K562 (cell line): ENCODE results near the gene RPRD1B. TPM values are rescaled to one million over a fixed set of nuclear protein-coding genes. Genes with fewer than 3 reads are reported as not detected.
A peak's percentile ranks its signal among the peaks of the same experiment; 100 is the strongest.

Experiments used
- ATAC-seq: fragments of 200-7000 bp; cut with Tn5 transposase; 3 replicates; pipeline ENCODE4 v1.9.1; 2020; ENCODE audit warnings: moderate library complexity
- BruUV-seq: library from RNA; stranded (reverse); fragments of 400-500 nt; replicated peaks from 2 replicates; lab custom pipeline; 2021; lab: Mats Ljungman, UMichigan
- CTCF ChIA-PET: fragments of 300-600 bp; formaldehyde crosslinking; extraction: SDS; loops from one replicate; lab custom pipeline; 2021; ENCODE audit warnings: low intra/inter-chr PET ratio; lab: Yijun Ruan, JAX
- POLR2A ChIA-PET: fragments of 300-600, 350-650 bp; sonication (Branson Sonifier 250); formaldehyde crosslinking; extraction: SDS; loops from one replicate; lab custom pipeline; 2021; ENCODE audit warnings: antibody characterized with exemption, inconsistent platforms; lab: Yijun Ruan, JAX
- DNase-seq, 4 experiments: peaks; one replicate each; pipeline versions ENCODE4 v3.0.0 to v3.0.0-alpha.2; 2011 to 2018; ENCODE audit warnings: low spot score in 3 of 4, mixed read lengths in 3 of 4; ENCODE audit errors: extremely low read depth in 1 of 4
- FAIRE-seq: peaks from 2 replicates; lab custom pipeline; 2011; peaks lifted over from hg19 to GRCh38; lab: Jason Lieb, UNC
- H2AFZ ChIP-seq: 2 replicates; pipeline ENCODE4 v1.6.0; 2011; ENCODE audit warnings: low read depth, low read length, control low read depth, inconsistent platforms
- H3K27ac ChIP-seq: fragments of 200-600 bp; 3 replicates; pipeline ENCODE4 v1.8.0; 2011; ENCODE audit warnings: low read depth, mild to moderate bottlenecking, control low read depth, inconsistent platforms, low read length, moderate library complexity, mixed read lengths; ENCODE audit errors: extremely low read depth
- H3K27me3 ChIP-seq, 2 experiments: fragments of 300-600 bp in 1 of 2; 2 replicates in 1 of 2; 3 replicates in 1 of 2; pipeline versions ENCODE4 v1.6.0 to v1.8.0; 2011; ENCODE audit warnings: inconsistent platforms in 2 of 2, low read length in 2 of 2, mild to moderate bottlenecking in 1 of 2, mixed read lengths in 1 of 2, moderate library complexity in 1 of 2; ENCODE audit not compliant: control insufficient read depth in 2 of 2, insufficient read depth in 2 of 2
- H3K36me3 ChIP-seq: fragments of 300-600 bp; 3 replicates; pipeline ENCODE4 v1.8.0; 2011; ENCODE audit warnings: mild to moderate bottlenecking, low read length, inconsistent platforms; ENCODE audit not compliant: control insufficient read depth, insufficient read depth
- H3K4me1 ChIP-seq, 2 experiments: fragments of 200-600 bp in 1 of 2; replicated peaks in 1 of 2; 2 replicates in 1 of 2; 3 replicates in 1 of 2; pipeline versions ENCODE4 v1.5.1 to v1.8.0; 2011; ENCODE audit warnings: inconsistent platforms in 2 of 2, low read length in 2 of 2, mild to moderate bottlenecking in 1 of 2, mixed read lengths in 1 of 2, moderate library complexity in 1 of 2; ENCODE audit not compliant: control insufficient read depth in 2 of 2, insufficient read depth in 2 of 2
- H3K4me2 ChIP-seq: 2 replicates; pipeline ENCODE4 v1.6.1; 2011; ENCODE audit warnings: low read length, control low read depth, inconsistent platforms, mixed read lengths; ENCODE audit not compliant: insufficient read depth
- H3K4me3 ChIP-seq: fragments of 200-600 bp; sonication (generic), shearing (Covaris generic); 2 replicates; pipeline ENCODE4 v1.5.1; 2016; ENCODE audit warnings: control low read depth, inconsistent platforms
- H3K79me2 ChIP-seq: fragments of 200-600 bp; 3 replicates; pipeline ENCODE4 v1.8.0; 2011; ENCODE audit warnings: low read length, inconsistent platforms; ENCODE audit not compliant: control insufficient read depth, insufficient read depth
- H3K9ac ChIP-seq, 2 experiments: 2 replicates each; pipeline versions ENCODE4 v1.6.0 to v1.6.1; 2011; ENCODE audit warnings: low read depth in 2 of 2, low read length in 2 of 2, control low read depth in 1 of 2, inconsistent platforms in 1 of 2, mild to moderate bottlenecking in 1 of 2, mixed read lengths in 1 of 2; ENCODE audit not compliant: insufficient read depth in 1 of 2
- H3K9me1 ChIP-seq: one replicate; pipeline ENCODE4 v1.6.0; 2011; ENCODE audit warnings: inconsistent platforms, mild to moderate bottlenecking, low read length, moderate library complexity; ENCODE audit not compliant: control insufficient read depth, insufficient read depth
- H3K9me3 ChIP-seq: replicated peaks from 2 replicates; pipeline ENCODE4 v1.5.1; 2011; ENCODE audit warnings: low read depth, low read length, inconsistent platforms; ENCODE audit not compliant: control insufficient read depth, insufficient read depth
- H4K20me1 ChIP-seq: replicated peaks from 2 replicates; pipeline ENCODE4 v1.6.1; 2011; ENCODE audit warnings: low read length, inconsistent platforms, mixed read lengths; ENCODE audit not compliant: control insufficient read depth, insufficient read depth
- BRF1 ChIP-seq: IDR thresholded peaks from 3 replicates; pipeline ENCODE4 v1.6.1; 2011; ENCODE audit warnings: borderline replicate concordance, mild to moderate bottlenecking; ENCODE audit not compliant: insufficient read length; ENCODE audit errors: extremely low read depth
- FOXP1 ChIP-seq: sonication (generic); formaldehyde crosslinking; IDR thresholded peaks from 2 replicates; pipeline ENCODE4 v1.8.0; 2022; ENCODE audit warnings: mild to moderate bottlenecking, missing genetic modification reagents
- GMEB1 ChIP-seq: fragments of 250-450 bp; sonication (Bioruptor Pico); IDR thresholded peaks from 2 replicates; pipeline ENCODE4 v1.4.0; 2020; ENCODE audit warnings: mild to moderate bottlenecking
- RAD21 ChIP-seq, 2 experiments: fragments of 250-450 bp in 1 of 2; fragments of 450-650 bp in 1 of 2; sonication (Bioruptor Pico) in 1 of 2; formaldehyde crosslinking in 1 of 2; IDR thresholded peaks in 1 of 2; conservative IDR thresholded peaks in 1 of 2; 2 replicates each; pipeline versions ENCODE4 v1.4.0 to v1.8.0; 2020 to 2022; ENCODE audit warnings: mild to moderate bottlenecking in 2 of 2, moderate library complexity in 1 of 2
- REST ChIP-seq, 2 experiments: fragments of 450-650 bp; formaldehyde crosslinking in 1 of 2; IDR thresholded peaks; 2 replicates each; pipeline versions ENCODE4 v1.4.0 to v1.6.1; 2014 to 2020; ENCODE audit warnings: mild to moderate bottlenecking in 2 of 2, borderline replicate concordance in 1 of 2, low read depth in 1 of 2
- SMARCB1 ChIP-seq: IDR thresholded peaks from 2 replicates; pipeline ENCODE4 v1.6.1; 2011; ENCODE audit warnings: improper control_type of control experiment, low read depth; ENCODE audit not compliant: insufficient read length
- TRIM24 ChIP-seq, 2 experiments: fragments of 450-650 bp; IDR thresholded peaks; 2 replicates each; pipeline ENCODE4 v1.6.1; 2016
- ZBTB2 ChIP-seq: fragments of 450-650 bp; IDR thresholded peaks from 2 replicates; pipeline ENCODE4 v1.6.1; 2016; ENCODE audit warnings: antibody characterized with exemption
- ZNF121 ChIP-seq: sonication (generic); formaldehyde crosslinking; conservative IDR thresholded peaks from 2 replicates; pipeline ENCODE4 v1.8.0; 2022; ENCODE audit warnings: missing genetic modification reagents
- ZNF408 ChIP-seq: fragments of 250-450 bp; sonication (Bioruptor Pico); IDR thresholded peaks from 2 replicates; pipeline ENCODE4 v1.4.0; 2020; ENCODE audit warnings: low read depth, mild to moderate bottlenecking, moderate library complexity
- WGBS: fragments of 100-300 bp; shearing (Covaris generic); methylation state at CpG from one replicate; pipeline ENCODE4 v1.1.6; 2016; ENCODE audit warnings: low coverage, mixed read lengths; ENCODE audit not compliant: insufficient coverage; ENCODE audit errors: missing lambda C conversion rate; 5-methylcytosine and 5-hydroxymethylcytosine counted together
- in situ Hi-C: fragments of 300-500 bp; cut with MboI; formaldehyde crosslinking; loops from 4 replicates; pipeline ENCODE4 v1.15.0; 2018; ENCODE audit warnings: inconsistent platforms, mixed read lengths
- intact Hi-C: fragments of 100-400 bp; cut with micrococcal nuclease; formaldehyde crosslinking; loops from 2 replicates; pipeline ENCODE4 v1.14.2; 2022
- polyA plus RNA-seq, 8 experiments: library from polyadenylated mRNA; depleted of rRNA in 4 of 8; stranded (reverse) in 5 of 8; unstranded in 3 of 8; fragments of >200 nt; fragmentation: Nextera tagmentation in 2 of 8; fragmentation: Illumina TruSeq in 1 of 8; extraction: Ambion mirVana in 2 of 8; extraction: Trizol in 1 of 8; gene quantifications; 2 replicates each; pipeline versions ENCODE4 v1.2.1 to v1.2.3, GENCODE V29; 2011 to 2014; ENCODE audit warnings: inconsistent platforms in 1 of 8, missing spikeins in 1 of 8
- total RNA-seq, 7 experiments: library from RNA; depleted of rRNA in 6 of 7; stranded (reverse); fragments of >200 nt in 6 of 7; fragmentation: Illumina TruSeq in 2 of 7; extraction: Trizol in 2 of 7; gene quantifications; 2 replicates each; pipeline versions ENCODE4 v1.2.1 to v1.2.3, GENCODE V29; 2011 to 2021; ENCODE audit warnings: low replicate concordance in 1 of 7

The RPRD1B gene
- total and polyA plus RNA-seq, 9 of the 15 experiments (the other 6 are each of a cell fraction or from before 2014, with no cell fraction given), result 5.5 to 43.0 (median 24.4) TPM

- intact Hi-C loops, result no loop called here
- Histone ChIP-seq H3K4me1 (peaks cover 15 to 26% of the 10 kb centered on the region in 2 experiments), H3K27ac (no peak overlapping the region), H4K20me1 (no peaks in the 10 kb centered on the region), H3K4me3 (no peak overlapping the region), H3K27me3 (no peaks in the 10 kb centered on the region), H3K9me3 (no peaks in the 10 kb centered on the region), H3K79me2 (no peaks in the 10 kb centered on the region), H3K9me1 (no peaks in the 10 kb centered on the region), H3K36me3 (no peaks in the 10 kb centered on the region), H3K9ac (no peak overlapping the region), H3K4me2 (no peak overlapping the region), H2AFZ (0 out of 2 replicates have a peak overlapping the region, but pooled peaks have one; percentile 8)
- ChIA-PET POLR2A (interaction anchor here (2.1 kb wide), 1 partner anchor 49 kb away, joined by 5 read pairs; no protein-coding TSS in a partner anchor), CTCF (no interaction called here)
- FAIRE-seq (no peak), ATAC-seq (no peak), DNase-seq (peak in 1 of 4 experiments; percentile 8)
- in situ Hi-C loops, result no loop called here
- no TSS peak for BruUV-seq
- WGBS, result 77% methylated on average over 1 of the region's 1 CpG
- peak in 1 of 2 experiments; percentile 44; a peak in 2 of 4 replicates for TF ChIP-seq RAD21 (CRISPR knock-in tag; conservative IDR thresholded peaks at IDR 0.05 in 1 of 2, IDR thresholded peaks at IDR 0.05 in 1 of 2)
- TF ChIP-seq FOXP1 (CRISPR knock-in tag), result no peak
- TF ChIP-seq BRF1, result no peak
- TF ChIP-seq GMEB1 (CRISPR knock-in tag), result no peak
- TF ChIP-seq ZNF121 (CRISPR knock-in tag), result no peak
- no peak for TF ChIP-seq ZNF408 (CRISPR knock-in tag)
- TF ChIP-seq SMARCB1, result no peak
- peak; percentile 18; the same call in 1 of the 2 replicates for TF ChIP-seq REST (IDR thresholded peaks at IDR 0.05; ENCODE audit: borderline replicate concordance)
- no peak for TF ChIP-seq REST (CRISPR knock-in tag; IDR thresholded peaks at IDR 0.05; ENCODE audit: low read depth)
- no peak for TF ChIP-seq TRIM24 (IDR thresholded peaks at IDR 0.05)
- TF ChIP-seq ZBTB2, result no peak
Measured at GRCh38 chr20:38115205-38115604, 81.7 kb downstream of the RPRD1B start.
